Coronary artery (tissue), 2 donors: ENCODE data around the gene SYNJ2.

Experiments
- DNase-seq: peaks from one replicate; pipeline ENCODE4 v3.0.0-alpha.2; 2017; ENCODE audit warnings: low spot score
- H3K27ac ChIP-seq, 2 donors: fragments of 200-600 bp; sonication (generic); one replicate each; pipeline ENCODE4 v1.5.1; 2016 to 2019
- H3K4me3 ChIP-seq: fragments of 200-600 bp; sonication (generic); 2 replicates; pipeline ENCODE4 v1.5.1; 2016; ENCODE audit warnings: mild to moderate bottlenecking, moderate library complexity
- TF ChIP-seq, protein P1 (sequence below): fragments of 200-600 bp; sonication (generic); IDR thresholded peaks from one replicate; pipeline ENCODE4 v1.5.1; 2019; ENCODE audit warnings: antibody characterized with exemption

SYNJ2 gene

DNA sequence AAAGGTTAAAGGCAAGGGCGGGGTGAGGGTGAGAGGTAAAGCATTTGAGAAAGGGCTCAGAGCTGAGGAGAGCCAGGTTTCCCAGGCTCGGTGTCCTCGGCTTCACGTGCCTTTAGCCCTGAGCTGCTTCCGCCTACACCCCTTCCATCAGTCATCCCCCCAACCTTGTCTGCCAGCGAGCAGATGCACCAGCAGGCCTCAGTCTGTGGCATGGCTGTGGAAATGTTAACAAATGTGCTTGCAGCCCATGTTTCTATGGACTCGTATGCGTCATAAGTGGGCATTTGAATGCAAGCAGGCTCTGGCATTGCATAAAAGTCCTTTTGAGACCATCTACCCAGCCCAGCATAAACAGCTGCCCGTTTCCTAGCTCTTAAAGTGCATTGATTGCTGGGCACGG is 88.8 kb downstream of the SYNJ2 start:
- peak overlapping the region in 1 of 2 donors; percentile 42 for H3K27ac ChIP-seq
- no peak for DNase-seq
- TF ChIP-seq, protein P1, sequence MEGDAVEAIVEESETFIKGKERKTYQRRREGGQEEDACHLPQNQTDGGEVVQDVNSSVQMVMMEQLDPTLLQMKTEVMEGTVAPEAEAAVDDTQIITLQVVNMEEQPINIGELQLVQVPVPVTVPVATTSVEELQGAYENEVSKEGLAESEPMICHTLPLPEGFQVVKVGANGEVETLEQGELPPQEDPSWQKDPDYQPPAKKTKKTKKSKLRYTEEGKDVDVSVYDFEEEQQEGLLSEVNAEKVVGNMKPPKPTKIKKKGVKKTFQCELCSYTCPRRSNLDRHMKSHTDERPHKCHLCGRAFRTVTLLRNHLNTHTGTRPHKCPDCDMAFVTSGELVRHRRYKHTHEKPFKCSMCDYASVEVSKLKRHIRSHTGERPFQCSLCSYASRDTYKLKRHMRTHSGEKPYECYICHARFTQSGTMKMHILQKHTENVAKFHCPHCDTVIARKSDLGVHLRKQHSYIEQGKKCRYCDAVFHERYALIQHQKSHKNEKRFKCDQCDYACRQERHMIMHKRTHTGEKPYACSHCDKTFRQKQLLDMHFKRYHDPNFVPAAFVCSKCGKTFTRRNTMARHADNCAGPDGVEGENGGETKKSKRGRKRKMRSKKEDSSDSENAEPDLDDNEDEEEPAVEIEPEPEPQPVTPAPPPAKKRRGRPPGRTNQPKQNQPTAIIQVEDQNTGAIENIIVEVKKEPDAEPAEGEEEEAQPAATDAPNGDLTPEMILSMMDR: no peak
- H3K4me3 ChIP-seq: no peak overlapping the region

DNA sequence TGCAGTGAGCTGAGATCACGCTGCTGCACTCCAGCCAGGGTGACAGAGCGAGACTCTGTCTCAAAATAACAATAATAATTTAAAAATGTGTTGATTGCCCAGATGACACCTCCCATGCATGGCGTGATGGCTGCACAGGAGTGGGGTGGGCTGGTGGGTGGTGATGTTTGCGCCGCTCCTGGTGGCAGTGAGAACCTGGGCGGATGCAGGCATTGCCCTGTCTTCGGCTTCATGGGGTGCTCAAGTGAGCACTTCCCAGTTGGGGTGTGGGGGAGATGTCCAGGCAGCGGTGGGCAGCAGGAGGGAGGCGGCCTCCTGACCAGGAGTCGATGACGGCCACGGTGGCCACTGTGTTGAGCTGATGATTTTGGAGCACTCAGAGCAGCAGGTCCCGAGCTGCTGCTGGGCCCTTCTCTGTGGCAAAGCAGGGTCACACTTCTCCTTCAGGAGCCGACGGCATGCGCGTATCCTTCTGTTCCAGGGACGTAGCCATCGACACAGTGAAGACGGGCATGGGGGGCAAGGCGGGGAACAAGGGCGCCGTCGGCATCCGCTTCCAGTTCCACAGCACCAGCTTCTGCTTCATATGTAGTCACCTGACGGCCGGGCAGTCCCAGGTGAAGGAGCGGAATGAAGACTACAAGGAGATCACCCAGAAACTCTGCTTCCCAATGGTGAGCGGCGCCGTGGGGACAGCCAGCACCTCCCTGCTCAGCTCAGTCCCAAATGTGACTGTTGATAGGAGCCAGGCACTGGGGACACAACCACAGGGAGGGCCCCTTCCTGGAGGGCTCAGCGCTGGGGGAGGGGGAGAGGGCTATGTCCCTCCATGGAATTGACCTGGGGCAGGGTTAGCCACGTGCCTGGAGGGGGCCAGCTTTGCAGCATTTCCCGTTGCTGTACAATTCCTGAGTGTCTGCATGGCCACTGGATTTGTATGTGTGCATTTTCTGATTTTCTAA is 89.7 kb downstream of the SYNJ2 start:
- TF ChIP-seq, protein P1: no peak
- Histone ChIP-seq H3K27ac (peak overlapping the region in 1 of 2 donors; percentile 63), H3K4me3 (no peak overlapping the region)
- no peak for DNase-seq

DNA sequence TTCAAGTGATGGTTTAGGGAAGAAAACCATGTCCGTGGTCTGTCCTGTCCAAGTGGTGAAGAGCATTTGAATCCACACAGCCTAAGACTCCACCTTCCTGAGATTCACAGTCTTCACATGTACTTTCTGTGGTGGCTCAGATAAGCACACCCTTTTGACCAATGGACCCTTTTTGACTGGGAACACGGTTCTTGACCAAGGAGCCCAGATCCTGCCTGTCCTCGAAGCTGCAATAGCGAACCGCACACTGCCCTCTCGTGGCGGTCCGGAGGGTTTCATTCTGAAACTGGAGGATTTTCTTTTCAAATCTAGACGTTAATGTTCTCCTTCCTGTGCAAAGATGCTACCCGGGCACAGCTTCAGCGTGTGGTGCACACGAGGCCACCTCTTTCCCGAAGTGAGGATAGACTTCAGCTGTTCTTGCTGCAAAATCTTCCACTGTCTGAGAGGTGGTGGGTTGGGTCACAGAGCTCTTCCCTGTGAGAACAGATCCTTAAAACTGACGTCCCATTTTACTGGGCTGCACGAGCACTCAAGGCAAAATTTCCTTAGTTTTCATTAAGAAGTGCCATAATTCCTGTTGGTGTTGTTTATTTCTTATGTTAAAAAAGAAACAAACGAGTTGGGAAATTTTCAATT is 90.5 kb downstream of the SYNJ2 start:
- DNase-seq: peak; percentile 83
- TF ChIP-seq, protein P1: peak; percentile 64
- no peak overlapping the region for H3K4me3 ChIP-seq
- H3K27ac ChIP-seq: peak overlapping the region in 1 of 2 donors; percentile 63

DNA sequence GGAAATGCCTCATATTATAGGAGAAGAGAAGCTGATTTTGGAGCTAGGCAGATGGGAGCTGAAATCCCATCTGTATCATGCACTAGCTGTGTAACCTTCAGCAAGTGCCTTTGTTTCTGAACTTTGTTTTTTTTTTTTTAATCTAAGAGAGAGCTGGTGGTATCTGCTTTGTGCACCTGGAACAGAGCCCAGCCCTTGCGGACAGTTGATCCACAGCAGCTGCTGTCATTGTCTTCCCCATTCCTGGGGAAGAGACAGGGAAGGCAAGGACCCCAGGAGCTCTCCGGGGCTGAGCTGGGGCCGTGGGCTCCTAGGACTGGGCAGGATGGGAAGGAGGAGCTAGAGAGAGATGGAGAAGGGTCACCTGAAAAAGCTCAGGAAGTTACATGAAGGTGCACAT is 92.1 kb downstream of the SYNJ2 start:
- TF ChIP-seq, protein P1: no peak
- no peak for DNase-seq
- H3K4me3 ChIP-seq: no peak overlapping the region
- H3K27ac ChIP-seq: no peak overlapping the region

DNA sequence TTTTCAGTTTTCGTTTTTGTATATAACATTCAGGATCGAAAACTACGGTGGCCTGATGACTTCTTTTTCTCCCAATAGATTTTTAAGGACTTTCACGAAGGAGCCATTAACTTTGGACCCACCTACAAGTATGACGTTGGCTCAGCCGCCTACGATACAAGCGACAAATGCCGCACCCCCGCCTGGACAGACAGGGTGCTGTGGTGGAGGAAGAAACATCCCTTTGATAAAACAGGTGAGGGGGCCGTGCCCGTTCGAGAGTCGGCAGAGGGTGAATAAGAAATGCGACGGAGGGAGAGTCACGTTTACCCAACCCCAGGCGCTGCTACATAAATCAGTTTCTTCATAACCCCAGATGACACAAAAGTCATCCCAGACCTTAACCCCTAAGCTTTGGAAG is 94.9 kb downstream of the SYNJ2 start:
- H3K27ac ChIP-seq: no peak overlapping the region
- DNase-seq: no peak
- H3K4me3 ChIP-seq: no peak overlapping the region
- TF ChIP-seq, protein P1: no peak

DNA sequence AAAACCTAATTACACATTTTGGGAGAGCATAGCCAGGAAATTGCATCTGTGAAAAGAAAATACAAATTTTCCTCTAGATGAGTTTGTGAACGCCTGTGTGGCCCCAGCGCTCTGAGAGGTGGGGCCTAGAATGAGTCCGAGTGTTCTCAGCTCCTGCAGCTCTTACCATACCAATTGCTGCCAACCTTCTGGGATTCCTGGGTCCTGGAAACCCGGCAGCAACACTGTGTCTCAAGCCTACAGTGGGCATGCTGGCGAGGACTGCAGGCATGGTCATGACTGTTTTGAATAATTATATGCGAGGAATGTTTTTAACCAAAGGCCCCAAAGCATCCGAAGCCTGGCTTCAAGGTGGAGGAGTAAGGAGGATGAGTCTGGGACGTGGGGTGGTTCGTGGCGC is 96.0 kb downstream of the SYNJ2 start:
- DNase-seq: no peak
- Histone ChIP-seq H3K27ac (no peak overlapping the region), H3K4me3 (no peak overlapping the region)
- TF ChIP-seq, protein P1: no peak
